Skeletal muscle satellite cell (primary cell): ENCODE results near the gene LFNG.

Source experiments
- H3K27me3 ChIP-seq: 2 replicates; pipeline ENCODE4 v1.7.0; 2013; ENCODE audit warnings: low read length; ENCODE audit not compliant: control insufficient read depth, insufficient read depth
- H3K36me3 ChIP-seq: 2 replicates; pipeline ENCODE4 v1.7.0; 2013; ENCODE audit warnings: mild to moderate bottlenecking, control low read depth, low read length; ENCODE audit not compliant: insufficient read depth
- H3K4me1 ChIP-seq: 2 replicates; pipeline ENCODE4 v1.7.0; 2013; ENCODE audit warnings: low read length; ENCODE audit not compliant: control insufficient read depth, insufficient read depth
- H3K4me2 ChIP-seq: 2 replicates; pipeline ENCODE4 v1.7.0; 2013; ENCODE audit warnings: mild to moderate bottlenecking, low read length
- H3K4me3 ChIP-seq: 2 replicates; pipeline ENCODE4 v1.7.0; 2013; ENCODE audit warnings: low read length
- H3K9ac ChIP-seq: 2 replicates; pipeline ENCODE4 v1.7.0; 2013; ENCODE audit warnings: mild to moderate bottlenecking, low read depth, low read length, moderate library complexity
- H3K9me3 ChIP-seq: replicated peaks from 2 replicates; pipeline ENCODE4 v1.7.0; 2013; ENCODE audit warnings: mild to moderate bottlenecking, control low read depth, low read length

LFNG gene

DNA sequence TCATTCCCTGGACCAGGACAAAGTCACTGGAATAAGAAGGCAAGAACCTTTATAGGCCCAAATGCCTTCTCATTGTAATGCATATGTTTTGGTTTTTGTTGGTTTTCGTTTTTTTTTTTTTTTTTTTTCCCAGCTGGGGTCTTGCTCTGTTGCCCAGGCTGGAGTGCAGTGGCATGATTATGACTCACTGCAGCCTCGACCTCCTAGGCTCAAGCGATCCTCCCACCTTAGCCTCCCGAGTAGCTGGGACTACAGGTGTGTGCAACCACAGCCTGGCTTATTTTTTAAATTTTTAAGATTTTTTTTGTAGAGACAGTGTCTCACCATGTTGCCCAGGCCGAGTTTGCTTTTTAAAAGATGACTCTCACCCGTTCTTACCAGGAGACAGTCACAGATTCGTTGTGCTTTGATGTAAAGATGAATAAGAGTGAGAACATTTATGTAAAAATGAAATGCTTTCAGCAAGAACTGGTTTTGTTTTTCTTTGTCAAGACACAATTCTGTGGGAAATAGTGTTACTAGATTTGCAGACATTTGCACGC, 46.8 kb downstream of the LFNG start:
- H3K27me3 ChIP-seq, result no peaks in the 10 kb centered on the region
- no peaks in the 10 kb centered on the region for H3K36me3 ChIP-seq
- H3K4me3 ChIP-seq, result no peak overlapping the region
- H3K4me2 ChIP-seq, result peak overlapping the region; percentile 48
- H3K9me3 ChIP-seq, result no peaks in the 10 kb centered on the region
- H3K4me1 ChIP-seq, result peaks cover 7% of the 10 kb centered on the region
- no peak overlapping the region for H3K9ac ChIP-seq

DNA sequence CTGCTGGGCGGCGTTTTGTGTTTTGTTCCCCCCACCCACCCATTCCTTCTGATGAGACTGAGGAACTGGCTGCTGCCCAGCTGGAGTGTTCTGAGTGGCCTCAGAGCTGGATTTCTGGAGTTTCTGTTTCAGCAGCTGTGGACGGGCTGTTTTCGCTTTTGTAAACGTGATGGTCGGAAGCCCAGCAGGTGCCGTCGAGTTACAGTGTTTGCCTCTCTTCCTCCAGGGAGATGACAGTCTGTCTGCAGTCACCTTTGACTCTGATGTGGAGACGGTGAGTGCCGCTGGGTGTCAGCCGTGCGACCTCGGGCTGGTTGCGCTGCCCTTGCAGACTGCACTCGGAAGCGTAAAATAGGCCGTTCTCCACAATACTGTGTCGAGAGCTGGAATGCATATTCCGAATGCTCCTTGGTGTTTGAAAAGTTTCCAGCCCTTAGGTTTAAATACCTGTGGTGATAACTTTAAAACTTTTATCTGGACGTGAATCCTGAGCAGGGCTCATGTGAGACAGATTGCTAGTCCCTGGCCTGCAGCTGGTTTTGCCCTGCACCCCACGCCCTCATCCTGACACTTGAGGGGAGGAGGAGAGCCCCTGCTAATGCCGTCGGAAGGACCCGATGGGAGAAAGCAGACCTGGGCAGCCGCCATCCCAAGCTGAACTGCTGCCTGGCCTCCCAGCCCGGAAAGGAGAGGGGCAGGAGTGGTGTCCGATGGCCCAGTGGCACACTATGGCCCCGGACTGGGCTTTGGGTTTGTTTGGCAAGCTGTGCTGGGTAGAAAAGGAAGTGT, 47.5 kb downstream of the LFNG start:
- H3K27me3 ChIP-seq, result no peaks in the 10 kb centered on the region
- H3K4me2 ChIP-seq, result peak overlapping the region; percentile 48
- no peak overlapping the region for H3K9ac ChIP-seq
- peaks cover 7% of the 10 kb centered on the region for H3K4me1 ChIP-seq
- H3K4me3 ChIP-seq, result no peak overlapping the region
- H3K9me3 ChIP-seq, result no peaks in the 10 kb centered on the region
- peaks cover 5% of the 10 kb centered on the region for H3K36me3 ChIP-seq

DNA sequence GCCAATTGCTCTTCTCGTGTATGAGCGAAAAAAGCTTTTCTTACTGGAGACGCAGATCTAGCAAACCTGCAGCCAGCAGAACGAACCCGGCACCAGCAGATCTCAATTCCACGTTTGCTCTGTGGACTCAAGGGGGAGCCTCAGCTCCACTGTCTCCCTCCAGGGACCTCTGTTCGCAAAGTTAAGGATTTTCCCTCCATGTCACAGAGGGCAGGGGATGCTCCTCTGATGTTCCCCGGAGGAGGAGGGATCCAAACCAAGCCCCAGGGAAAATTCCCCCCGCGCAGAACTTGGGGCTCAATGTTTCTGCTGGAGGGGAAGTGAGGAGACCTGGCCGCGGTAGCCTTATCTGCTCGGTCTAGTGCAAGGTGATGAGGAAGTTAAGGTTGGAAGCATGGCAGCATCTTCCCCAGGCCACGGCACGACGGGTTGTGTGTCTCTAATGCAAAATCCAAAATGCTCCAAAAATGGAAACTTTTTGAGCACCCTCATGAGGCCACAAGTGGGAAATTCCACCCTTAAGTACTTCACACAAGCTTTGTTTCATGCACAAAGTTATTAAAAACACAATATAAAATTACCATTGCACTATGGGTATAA, 48.2 kb downstream of the LFNG start:
- Histone ChIP-seq H3K36me3 (peaks cover 11% of the 10 kb centered on the region), H3K9ac (no peak overlapping the region), H3K4me1 (peaks cover 7% of the 10 kb centered on the region), H3K9me3 (no peaks in the 10 kb centered on the region), H3K4me3 (no peak overlapping the region), H3K4me2 (no peak overlapping the region), H3K27me3 (no peaks in the 10 kb centered on the region)

DNA sequence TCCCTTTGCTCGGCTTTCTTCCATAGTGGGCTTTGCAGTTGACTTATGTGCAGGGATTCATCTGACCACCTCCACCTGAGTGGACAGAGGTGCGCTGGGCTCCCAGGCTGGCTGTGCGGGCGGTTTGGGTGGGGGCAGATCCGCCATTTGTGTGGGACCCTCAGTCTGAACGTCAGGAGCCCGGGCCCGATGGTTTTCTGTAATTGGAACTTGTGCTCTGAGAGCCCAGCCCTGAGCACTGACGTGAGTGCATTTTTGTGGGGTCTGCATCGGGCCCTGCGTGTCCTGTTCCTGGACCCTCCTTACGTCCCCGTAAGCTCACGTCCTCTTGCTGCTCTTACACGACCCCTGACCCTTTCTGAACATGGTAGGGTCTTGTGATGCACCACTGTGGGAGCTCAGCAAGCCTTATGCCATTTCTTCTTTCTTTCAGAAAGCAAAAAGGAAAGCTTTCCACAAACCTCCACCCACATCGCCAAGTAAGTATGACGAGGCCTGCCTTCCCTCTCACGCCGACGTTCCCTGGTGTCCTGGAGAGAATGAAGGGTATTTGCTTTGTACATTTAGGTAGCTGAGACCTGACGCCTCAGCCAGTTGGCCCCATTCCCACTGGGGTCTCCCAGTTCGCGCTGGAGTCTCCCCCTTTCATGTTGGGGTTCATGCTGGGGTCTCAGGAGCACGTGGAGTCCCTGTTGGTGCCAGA, 49.1 kb downstream of the LFNG start:
- H3K9me3 ChIP-seq, result no peaks in the 10 kb centered on the region
- peaks cover 7% of the 10 kb centered on the region for H3K4me1 ChIP-seq
- no peak overlapping the region for H3K4me2 ChIP-seq
- no peak overlapping the region for H3K9ac ChIP-seq
- H3K4me3 ChIP-seq, result no peak overlapping the region
- H3K36me3 ChIP-seq, result peaks cover 14% of the 10 kb centered on the region
- H3K27me3 ChIP-seq, result no peaks in the 10 kb centered on the region

DNA sequence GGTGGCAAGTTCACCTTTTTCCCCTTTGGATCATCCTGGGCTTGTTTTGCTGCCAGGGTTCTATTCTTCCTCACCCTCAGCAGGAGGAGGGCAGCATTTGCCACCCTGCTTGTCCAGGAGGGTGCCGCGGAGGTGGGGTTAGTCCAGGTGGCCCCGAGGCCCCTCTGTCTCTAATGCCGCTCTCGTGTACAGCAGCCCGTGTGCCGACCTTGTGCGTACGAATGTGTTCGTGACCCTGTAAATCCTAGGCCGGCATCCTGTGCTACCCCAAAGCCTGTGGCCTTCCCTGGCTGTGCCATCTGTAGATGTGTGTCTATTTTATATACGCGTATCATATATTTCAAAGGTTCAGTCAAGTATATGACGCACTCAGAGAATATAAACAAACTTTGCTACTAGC, 49.8 kb downstream of the LFNG start:
- Histone ChIP-seq H3K9ac (no peak overlapping the region), H3K36me3 (peaks cover 22% of the 10 kb centered on the region), H3K27me3 (no peaks in the 10 kb centered on the region), H3K4me1 (peaks cover 7% of the 10 kb centered on the region), H3K4me3 (no peak overlapping the region), H3K4me2 (no peak overlapping the region), H3K9me3 (no peaks in the 10 kb centered on the region)

DNA sequence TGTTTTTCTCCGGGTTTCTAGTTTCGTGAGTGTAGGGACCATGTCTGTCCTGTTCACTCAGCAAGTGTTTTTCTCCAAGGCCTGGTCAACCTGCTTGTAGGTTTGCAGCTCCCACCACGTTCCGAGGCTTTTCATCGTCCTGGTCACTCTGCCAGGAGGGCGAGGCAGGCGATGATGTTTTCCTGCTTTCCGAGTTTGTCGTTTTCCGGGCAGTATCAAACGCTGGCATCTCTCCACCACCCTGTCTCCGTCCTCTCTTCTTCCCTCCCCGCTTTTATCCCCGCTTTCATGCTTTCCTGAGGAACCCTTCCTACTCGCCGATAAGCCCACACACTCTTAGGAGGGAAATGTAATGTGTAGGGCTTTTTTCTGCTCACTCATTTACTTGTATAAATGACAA, 50.4 kb downstream of the LFNG start:
- Histone ChIP-seq H3K9me3 (no peaks in the 10 kb centered on the region), H3K4me3 (no peak overlapping the region), H3K4me2 (no peak overlapping the region), H3K9ac (no peak overlapping the region), H3K27me3 (no peaks in the 10 kb centered on the region), H3K36me3 (peaks cover 22% of the 10 kb centered on the region), H3K4me1 (peaks cover 7% of the 10 kb centered on the region)

DNA sequence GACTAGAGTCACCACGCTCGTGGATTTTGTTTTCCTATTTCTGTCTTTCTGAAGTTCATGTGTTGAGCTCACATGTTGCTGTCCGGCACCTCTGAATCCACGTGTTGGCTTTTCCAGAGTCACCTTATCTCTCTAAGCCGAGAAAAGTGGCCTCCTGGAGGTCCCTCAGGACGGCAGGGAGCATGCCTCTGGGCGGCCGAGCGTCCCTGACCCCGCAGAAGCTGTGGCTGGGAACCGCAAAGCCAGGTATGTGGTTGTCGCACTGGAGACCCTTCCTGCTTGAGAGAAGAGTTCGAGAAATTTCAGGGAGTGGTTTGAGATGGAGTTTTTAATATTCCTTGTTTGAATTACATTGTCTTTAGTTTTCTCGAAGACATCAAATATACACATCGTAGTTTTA, 51.8 kb downstream of the LFNG start:
- Histone ChIP-seq H3K27me3 (no peaks in the 10 kb centered on the region), H3K9me3 (no peaks in the 10 kb centered on the region), H3K4me2 (no peak overlapping the region), H3K4me3 (no peak overlapping the region), H3K9ac (no peak overlapping the region), H3K4me1 (peaks cover 7% of the 10 kb centered on the region), H3K36me3 (peaks cover 27% of the 10 kb centered on the region)

DNA sequence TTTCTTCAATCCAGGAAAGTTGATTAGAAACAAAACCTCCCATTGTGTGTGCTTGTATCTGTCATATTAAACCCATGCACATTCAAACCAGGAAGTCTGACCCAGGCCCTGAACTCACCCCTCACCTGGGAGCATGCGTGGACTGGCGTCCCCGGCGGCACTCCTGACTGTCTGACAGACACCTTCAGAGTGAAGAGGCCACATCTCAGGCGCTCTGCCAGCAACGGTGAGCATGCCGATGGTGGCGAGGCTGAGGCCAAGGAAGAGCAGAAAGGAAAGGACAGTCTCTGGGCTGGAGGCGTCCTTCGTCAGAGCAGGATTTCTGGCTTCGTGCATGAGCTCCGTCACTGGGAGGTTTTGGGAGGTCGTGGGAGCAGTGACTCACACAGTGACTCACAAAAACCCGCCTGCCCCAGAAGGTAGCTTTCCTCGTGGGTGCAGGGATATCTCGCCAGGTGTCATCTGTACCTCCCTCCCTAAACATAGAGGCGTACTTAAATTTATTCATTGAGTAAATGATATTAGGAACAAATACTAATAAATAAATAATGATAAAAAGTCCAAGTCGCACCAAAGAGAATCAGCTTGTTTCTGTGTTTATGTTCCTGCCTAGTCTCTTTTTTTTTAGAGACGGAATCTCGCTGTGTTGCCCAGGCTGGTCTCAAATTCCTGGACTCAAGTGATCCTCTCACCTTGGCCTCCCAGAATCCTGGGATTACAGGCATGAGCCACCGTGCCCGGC, 52.7 kb downstream of the LFNG start:
- Histone ChIP-seq H3K4me3 (no peak overlapping the region), H3K36me3 (peaks cover 31% of the 10 kb centered on the region), H3K27me3 (no peaks in the 10 kb centered on the region), H3K4me2 (no peak overlapping the region), H3K9me3 (no peaks in the 10 kb centered on the region), H3K9ac (no peak overlapping the region), H3K4me1 (no peaks in the 10 kb centered on the region)

DNA sequence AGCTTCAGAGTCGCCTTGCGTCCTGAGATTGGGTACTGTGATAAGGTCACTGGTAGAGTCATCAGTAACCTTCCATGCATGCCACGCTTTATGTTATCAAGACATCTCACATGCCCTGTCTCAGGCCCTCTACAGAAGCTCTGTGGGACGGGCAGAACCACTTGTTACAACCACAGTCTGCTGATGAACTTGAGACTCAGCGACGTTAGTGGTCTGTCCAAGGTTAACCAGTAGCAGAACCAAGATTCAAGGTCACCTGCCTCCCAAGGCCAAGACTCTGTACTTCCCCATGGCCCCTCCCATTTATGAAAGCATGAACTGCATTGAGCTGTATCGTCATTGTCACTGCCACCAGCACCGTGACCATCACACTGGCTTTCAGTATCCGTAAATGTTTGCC, 54.2 kb downstream of the LFNG start:
- no peaks in the 10 kb centered on the region for H3K27me3 ChIP-seq
- H3K9ac ChIP-seq, result no peak overlapping the region
- no peaks in the 10 kb centered on the region for H3K4me1 ChIP-seq
- H3K4me2 ChIP-seq, result no peak overlapping the region
- H3K4me3 ChIP-seq, result no peak overlapping the region
- peaks cover 35% of the 10 kb centered on the region for H3K36me3 ChIP-seq
- H3K9me3 ChIP-seq, result no peaks in the 10 kb centered on the region

DNA sequence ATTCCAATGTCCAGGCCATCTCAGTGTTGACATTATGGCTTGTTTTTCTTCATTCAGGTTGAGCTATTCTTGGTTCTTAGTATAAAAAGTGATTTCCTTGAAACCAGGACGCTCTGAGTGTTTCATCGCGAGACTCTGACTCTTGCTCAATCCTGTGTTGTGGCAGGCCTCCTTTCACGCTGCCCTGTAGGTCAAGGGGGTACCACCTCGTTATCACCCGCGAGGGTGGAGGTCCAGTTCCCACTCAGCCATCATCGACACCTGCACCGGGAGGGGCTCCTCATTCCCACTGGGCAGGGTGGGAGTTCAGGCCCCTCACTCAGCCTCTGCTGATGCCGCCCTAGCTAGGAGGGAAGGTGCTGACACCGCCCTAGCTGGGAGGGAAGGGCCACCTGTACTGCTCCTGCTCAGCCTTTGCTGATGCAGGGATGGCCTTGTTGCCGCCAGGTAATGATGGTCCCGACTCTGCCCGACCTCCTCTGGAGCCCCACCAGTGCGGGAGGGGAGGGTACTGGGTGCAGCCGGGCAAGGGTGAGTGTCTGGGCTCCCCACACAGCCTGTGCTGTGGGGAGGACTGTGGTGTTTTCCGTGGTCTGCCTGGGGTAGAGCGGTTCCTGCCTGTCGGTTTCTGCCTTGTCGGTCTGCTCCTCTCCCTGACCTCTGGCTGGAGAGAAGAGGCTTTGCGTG, 55.6 kb downstream of the LFNG start:
- no peak overlapping the region for H3K4me2 ChIP-seq
- no peaks in the 10 kb centered on the region for H3K27me3 ChIP-seq
- no peaks in the 10 kb centered on the region for H3K9me3 ChIP-seq
- no peak overlapping the region for H3K9ac ChIP-seq
- H3K4me3 ChIP-seq, result no peak overlapping the region
- no peaks in the 10 kb centered on the region for H3K4me1 ChIP-seq
- H3K36me3 ChIP-seq, result peaks cover 35% of the 10 kb centered on the region
